Lower leg skin (tissue), 3 donors: Measurements from ENCODE around the gene JAML.

ENCODE experiments used
- POLR2A ChIP-seq, 2 donors: fragments of 450-650 bp; IDR thresholded peaks; one replicate each; pipeline ENCODE4 v1.6.1; 2016 to 2017; ENCODE audit warnings: antibody characterized with exemption in 2 of 2, mild to moderate bottlenecking in 1 of 2, moderate library complexity in 1 of 2
- TF ChIP-seq, protein P1 (sequence below), 3 donors: fragments of 450-650 bp; IDR thresholded peaks; one replicate each; pipeline ENCODE4 v1.5.1; 2016; ENCODE audit warnings: antibody characterized with exemption in 3 of 3, mild to moderate bottlenecking in 3 of 3, moderate library complexity in 2 of 3

DNA sequence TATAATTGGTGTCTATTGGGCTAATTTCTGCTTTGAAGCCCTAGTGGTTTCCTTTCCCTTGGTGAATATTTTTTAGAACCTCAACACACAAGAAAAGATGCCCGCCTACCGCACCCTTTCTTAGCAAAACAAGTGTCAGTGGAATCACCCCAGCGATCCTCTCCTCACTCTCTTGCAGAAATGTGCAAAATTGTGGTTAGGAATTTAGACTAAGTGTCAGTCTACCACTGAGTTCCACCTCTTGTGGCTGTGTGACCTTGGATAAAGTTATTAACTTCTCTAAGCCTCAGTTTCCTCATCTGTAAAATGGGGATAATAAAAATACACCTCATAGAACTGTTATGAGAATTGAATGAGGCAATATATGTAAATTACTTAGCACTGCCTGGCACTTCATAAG is 5.3 kb upstream of the JAML start:
- TF ChIP-seq POLR2A (IDR thresholded peaks at IDR 0.05), result no peak
- TF ChIP-seq, protein P1, sequence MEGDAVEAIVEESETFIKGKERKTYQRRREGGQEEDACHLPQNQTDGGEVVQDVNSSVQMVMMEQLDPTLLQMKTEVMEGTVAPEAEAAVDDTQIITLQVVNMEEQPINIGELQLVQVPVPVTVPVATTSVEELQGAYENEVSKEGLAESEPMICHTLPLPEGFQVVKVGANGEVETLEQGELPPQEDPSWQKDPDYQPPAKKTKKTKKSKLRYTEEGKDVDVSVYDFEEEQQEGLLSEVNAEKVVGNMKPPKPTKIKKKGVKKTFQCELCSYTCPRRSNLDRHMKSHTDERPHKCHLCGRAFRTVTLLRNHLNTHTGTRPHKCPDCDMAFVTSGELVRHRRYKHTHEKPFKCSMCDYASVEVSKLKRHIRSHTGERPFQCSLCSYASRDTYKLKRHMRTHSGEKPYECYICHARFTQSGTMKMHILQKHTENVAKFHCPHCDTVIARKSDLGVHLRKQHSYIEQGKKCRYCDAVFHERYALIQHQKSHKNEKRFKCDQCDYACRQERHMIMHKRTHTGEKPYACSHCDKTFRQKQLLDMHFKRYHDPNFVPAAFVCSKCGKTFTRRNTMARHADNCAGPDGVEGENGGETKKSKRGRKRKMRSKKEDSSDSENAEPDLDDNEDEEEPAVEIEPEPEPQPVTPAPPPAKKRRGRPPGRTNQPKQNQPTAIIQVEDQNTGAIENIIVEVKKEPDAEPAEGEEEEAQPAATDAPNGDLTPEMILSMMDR (IDR thresholded peaks at IDR 0.05), result no peak
